Sigmoid colon (tissue), 4 donors: ENCODE data around the gene ANP32D.

Source experiments
- EP300 ChIP-seq, 4 donors: sonication (generic); formaldehyde crosslinking; IDR thresholded peaks; one replicate each; pipeline ENCODE4 v1.6.1; 2017; ENCODE audit warnings: antibody characterized with exemption in 4 of 4
- POLR2A ChIP-seq, 2 donors: fragments of 450-650 bp; IDR thresholded peaks; one replicate each; pipeline ENCODE4 v1.6.1; 2016; ENCODE audit warnings: antibody characterized with exemption in 2 of 2, mild to moderate bottlenecking in 2 of 2, moderate library complexity in 2 of 2
- POLR2AphosphoS5 ChIP-seq, 4 donors: sonication (generic); formaldehyde crosslinking; IDR thresholded peaks; one replicate each; pipeline ENCODE4 v1.6.1; 2017; ENCODE audit warnings: antibody characterized with exemption in 4 of 4
- TF ChIP-seq, protein P1 (sequence below), 4 experiments: fragments of 450-650 bp in 3 of 4; fragments of 200-600 bp in 1 of 4; IDR thresholded peaks; one replicate each; pipeline ENCODE4 v1.5.1; 2016 to 2019; ENCODE audit warnings: antibody characterized with exemption in 4 of 4, mild to moderate bottlenecking in 3 of 4, moderate library complexity in 2 of 4

DNA sequence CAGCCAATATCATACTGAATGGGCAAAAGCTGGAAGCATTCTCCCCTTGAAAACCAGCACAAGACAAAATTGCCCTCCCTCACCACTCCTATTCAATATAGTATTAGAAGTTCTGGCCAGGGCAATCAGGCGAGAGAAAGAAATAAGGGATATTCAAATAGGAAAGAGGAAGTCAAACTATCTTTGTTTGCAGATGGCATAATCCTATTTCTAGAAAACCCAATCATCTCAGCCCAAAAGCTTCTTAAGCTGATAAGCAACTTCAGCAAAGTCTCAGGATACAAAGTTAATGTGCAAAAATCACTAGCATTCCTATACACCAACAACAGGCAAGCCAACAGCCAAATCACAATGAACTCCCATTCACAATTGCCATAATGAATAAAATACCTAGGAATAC is 21.0 kb upstream of the ANP32D start:
- TF ChIP-seq, protein P1, sequence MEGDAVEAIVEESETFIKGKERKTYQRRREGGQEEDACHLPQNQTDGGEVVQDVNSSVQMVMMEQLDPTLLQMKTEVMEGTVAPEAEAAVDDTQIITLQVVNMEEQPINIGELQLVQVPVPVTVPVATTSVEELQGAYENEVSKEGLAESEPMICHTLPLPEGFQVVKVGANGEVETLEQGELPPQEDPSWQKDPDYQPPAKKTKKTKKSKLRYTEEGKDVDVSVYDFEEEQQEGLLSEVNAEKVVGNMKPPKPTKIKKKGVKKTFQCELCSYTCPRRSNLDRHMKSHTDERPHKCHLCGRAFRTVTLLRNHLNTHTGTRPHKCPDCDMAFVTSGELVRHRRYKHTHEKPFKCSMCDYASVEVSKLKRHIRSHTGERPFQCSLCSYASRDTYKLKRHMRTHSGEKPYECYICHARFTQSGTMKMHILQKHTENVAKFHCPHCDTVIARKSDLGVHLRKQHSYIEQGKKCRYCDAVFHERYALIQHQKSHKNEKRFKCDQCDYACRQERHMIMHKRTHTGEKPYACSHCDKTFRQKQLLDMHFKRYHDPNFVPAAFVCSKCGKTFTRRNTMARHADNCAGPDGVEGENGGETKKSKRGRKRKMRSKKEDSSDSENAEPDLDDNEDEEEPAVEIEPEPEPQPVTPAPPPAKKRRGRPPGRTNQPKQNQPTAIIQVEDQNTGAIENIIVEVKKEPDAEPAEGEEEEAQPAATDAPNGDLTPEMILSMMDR (IDR thresholded peaks at IDR 0.05), result no peak
- TF ChIP-seq POLR2A (IDR thresholded peaks at IDR 0.05) (no peak), POLR2AphosphoS5 (IDR thresholded peaks at IDR 0.05) (no peak), EP300 (IDR thresholded peaks at IDR 0.05) (no peak)
